NCI-H748 (cell line): Measurements from ENCODE around the gene CD200.

Experiments used
- DNase-seq: peaks from one replicate; lab custom pipeline; 2025; ENCODE audit not compliant: unreplicated experiment; lab: John Stamatoyannopoulos, UW

The CD200 gene

GRCh38 chr3:112407888-112408702, 75.1 kb downstream of the CD200 start:
- no peak for DNase-seq

DNA sequence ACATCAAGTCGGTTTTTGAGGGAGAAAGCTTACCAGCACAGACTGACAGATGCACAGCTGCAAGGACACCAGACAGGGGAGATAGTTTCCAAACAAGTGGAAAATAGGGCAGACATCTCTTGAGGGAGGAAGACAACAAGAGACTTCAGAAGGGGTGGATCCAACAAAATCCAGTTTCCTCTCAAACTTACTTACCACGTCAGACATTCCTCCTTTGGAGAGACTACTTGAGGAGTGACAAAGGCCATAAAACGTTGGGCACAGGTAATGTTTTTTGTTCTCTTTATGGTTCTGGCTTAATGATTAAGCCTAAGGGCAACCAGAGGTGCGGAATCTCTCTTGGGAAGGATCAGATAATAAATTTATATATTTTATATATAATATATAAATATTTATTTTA, 76.1 kb downstream of the CD200 start:
- DNase-seq = no peak

GRCh38 chr3:112411425-112411824, 78.5 kb downstream of the CD200 start:
- no peak for DNase-seq
